ENCODE data around the gene EXOC3L4.
A peak's percentile ranks its signal among the peaks of the same experiment; 100 is the strongest.
"Not testable (repeated sequence)": the region's sequence is repeated elsewhere in the genome, so short reads cannot be mapped to it uniquely, and the experiment has no call there.

Gene EXOC3L4

DNA sequence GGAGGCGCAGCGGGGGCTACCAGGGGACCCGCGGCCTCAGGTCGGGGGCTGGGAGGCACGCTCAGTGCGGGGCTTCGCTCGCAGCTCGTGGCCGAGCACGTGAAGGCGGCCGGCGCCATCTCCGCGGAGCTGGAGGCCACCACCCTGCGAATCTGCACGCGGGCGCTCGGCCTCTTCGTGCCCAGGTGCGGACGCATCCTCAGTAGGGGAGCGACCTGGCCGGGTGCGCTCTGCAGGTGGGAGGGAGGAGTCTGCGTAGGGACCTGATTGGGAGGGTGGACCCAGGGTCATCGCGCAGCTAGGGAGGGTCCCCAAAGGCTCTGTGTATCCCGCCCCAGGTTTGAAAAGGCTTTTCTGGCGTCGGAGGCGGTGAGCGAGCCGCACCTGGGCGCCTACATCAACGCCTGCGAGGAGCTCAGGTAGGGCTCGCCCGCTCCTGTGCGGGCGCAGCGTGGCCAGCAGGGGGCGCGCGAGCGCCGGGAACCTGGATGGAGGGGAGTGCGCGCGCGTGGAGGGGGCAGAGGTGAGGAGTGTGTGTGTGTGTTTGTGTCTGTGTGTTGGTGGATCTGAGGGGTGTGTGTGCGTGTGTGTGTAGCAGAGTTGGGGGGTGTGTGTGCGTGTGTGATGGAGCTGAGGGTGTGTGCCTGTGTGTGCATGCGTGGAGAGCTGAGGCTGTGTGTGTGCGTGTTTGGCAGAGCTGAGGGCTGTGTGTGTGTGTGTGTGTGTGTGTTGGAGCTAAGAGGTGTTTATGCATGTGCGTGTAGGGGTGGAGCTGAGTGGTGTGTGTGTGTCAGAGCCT, 10.3 kb downstream of the EXOC3L4 start:
- FAIRE-seq (peak; percentile 59), DNase-seq (ENCODE audit: low spot score) (peak; percentile 64)

DNA sequence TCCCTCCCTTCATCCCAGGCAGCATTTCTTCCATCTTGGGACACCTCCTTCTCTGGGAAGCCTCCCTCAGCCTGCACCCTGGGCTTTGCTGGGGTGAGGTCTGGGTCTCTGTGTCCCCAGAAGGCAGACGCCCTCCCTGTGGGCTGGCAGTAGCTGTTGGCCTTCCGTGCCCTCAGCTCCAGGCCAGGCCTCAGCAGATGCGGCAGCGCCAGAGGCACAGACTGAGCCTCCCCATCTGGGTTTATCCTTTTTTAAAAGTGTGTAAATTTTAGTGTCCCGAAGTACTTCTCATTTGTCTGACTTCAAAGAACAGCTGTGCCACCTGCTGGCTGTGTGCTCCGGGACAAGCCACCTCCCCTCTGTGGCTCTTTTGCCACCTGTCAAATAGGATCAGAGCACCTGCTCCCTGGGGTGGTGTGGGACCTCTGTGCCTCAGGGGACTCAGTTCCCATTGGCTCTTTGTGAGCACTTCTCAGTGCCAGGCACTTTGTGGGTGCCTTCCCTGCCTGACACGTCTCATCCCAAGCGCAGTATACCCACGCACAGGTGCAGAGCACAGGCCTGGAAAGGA, 11.1 kb downstream of the EXOC3L4 start:
- FAIRE-seq (no peak), DNase-seq (ENCODE audit: low spot score) (no peak)

GRCh38 chr14:103107455-103107854, 12.9 kb downstream of the EXOC3L4 start:
- no peak for DNase-seq (ENCODE audit: low spot score)
- FAIRE-seq: no peak

GRCh38 chr14:103107941-103108748, 13.6 kb downstream of the EXOC3L4 start:
- FAIRE-seq (no peak), DNase-seq (ENCODE audit: low spot score) (no peak)

DNA sequence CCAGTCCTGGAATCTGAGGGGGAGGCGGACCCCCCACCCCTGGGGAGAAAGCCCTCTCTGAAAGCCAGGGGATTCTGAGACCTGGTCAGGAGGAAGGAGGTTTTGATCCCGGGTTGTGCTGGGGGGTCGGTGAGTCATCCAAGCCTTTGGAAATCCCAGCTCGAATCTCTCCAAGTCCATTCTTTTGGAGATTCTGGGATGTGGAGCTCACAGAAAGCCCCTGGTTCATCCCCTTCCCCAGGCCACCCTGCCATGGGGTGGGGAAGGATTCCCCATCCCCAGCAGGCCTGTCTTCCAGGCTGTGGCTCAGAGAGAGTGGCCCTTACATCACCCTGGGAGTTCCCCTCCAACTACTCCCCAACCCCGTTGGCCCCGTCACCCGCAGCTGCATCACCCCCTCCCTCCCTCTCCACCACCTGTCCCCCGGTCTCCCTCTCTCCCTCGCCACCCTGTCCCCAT, 14.3 kb downstream of the EXOC3L4 start:
- DNase-seq (ENCODE audit: low spot score) (peak; percentile 54), FAIRE-seq (no peak)

DNA sequence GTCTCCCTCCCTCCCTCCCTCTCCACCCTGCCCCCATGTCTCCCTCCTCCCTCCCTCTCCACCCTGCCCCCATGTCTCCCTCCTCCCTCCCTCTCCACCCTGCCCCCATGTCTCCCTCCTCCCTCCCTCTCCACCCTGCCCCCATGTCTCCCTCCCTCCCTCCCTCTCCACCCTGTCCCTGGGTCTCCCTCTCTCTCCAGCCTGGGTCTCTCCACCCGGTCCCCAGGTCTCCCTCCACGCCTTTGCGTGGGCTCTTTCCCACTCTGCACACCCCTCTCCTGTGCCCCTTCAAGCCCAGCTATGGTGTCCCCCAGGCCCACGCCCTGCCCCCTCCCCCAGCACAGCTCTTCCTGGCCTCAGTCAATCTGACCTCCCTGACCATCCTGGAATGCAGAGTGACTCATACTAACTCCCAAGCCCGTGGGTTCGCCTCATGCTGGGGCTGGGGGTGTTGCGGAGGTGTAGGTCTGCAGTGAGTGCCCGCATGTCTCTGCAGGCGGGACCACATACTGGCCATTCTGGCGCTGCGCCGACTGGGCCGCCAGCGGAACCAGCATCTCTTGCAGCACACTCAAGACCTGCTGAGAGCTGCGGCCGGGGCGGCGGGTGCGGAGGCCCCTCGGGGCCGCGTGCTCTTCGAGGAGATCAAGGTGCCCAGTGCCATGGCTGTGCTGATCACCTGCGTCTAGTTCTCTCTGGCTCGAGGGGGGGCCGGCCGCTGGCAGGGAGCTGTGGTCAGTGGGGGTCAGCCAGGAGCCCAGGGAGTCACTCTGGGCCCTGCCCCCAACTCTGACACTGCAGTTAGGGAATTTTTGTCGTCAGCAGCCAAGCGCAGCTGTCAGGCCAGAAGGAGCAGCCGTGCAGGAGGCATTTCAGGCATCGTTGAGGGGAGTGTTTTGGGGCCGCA, 15.3 kb downstream of the EXOC3L4 start:
- DNase-seq (ENCODE audit: low spot score) (peak; percentile 67), FAIRE-seq (peak; percentile 32)

GRCh38 chr14:103110681-103111231, 16.2 kb downstream of the EXOC3L4 start:
- no peak for DNase-seq (ENCODE audit: low spot score)

DNA sequence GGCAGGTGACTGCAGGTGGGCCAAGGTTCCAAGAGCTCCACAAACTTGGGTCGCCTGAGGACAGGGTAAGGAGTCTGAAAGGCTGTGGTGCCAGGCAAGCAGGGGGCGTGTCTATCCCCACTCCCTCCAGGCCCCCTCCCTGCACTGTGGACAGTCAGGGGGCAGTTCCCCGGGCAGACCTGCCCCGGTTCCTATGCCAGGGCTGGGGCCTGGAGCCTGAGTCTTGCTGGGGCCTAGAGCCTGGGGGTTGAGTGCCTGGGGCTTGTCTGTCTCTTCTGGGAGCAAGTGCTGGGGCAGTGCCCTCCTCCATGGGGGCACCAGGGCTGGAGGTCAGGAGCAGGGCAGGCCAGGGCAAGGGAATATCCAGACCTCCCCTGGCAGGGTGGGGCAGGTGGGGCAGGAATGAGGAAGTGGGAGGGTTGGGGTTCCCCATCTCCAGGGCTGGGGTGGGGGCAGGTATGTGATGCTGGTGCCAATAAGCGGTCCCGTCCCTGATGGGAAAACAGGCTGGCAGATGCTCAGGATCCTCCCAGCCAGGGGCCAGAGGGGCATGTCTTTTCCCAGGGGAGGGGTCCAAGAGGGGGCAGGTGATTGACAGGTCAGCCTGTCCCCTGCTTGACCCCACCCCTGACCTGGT, 16.8 kb downstream of the EXOC3L4 start:
- FAIRE-seq: no peak
- DNase-seq (ENCODE audit: low spot score): no peak

More at GRCh38 chr14:103110681-103111231, 16.2 kb downstream of the EXOC3L4 start:
- no peak for FAIRE-seq

GRCh38 chr14:103112400-103113243, 18.1 kb downstream of the EXOC3L4 start:
- no peak for DNase-seq (ENCODE audit: low spot score)
- no peak for FAIRE-seq

DNA sequence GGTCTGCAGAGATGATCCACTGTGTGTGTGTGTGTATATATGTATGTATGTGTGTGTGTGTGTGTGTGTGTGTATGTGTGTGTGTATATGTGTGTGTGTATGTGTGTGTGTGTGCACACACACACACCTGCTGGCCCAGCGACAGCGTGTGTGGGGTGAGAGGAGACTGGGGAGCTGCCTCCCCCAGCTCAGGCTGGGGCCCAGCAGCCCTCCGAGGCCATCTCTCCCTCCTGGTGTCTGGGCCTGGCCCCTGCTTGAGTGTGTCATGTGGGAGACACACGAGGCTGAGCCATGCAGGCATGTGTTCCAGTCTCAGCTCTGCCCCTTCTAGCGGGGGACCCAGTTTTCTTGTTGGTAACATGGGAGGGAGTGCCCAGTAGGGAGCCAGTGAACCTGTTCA, 18.8 kb downstream of the EXOC3L4 start:
- no peak for FAIRE-seq
- no peak for DNase-seq (ENCODE audit: low spot score)

GRCh38 chr14:103113774-103114173, 19.2 kb downstream of the EXOC3L4 start:
- DNase-seq (ENCODE audit: low spot score) (no peak), FAIRE-seq (no peak)

GRCh38 chr14:103115086-103115679, 20.7 kb downstream of the EXOC3L4 start:
- DNase-seq (ENCODE audit: low spot score); FAIRE-seq: not testable (repeated sequence)

- DNase-seq (ENCODE audit: low spot score) (no peak), FAIRE-seq (no peak)
These were observed 21.5 kb downstream of the EXOC3L4 start for GRCh38 chr14:103115845-103116572.

- DNase-seq (ENCODE audit: low spot score) (peak; percentile 47), FAIRE-seq (no peak)
These were observed 22.1 kb downstream of the EXOC3L4 start for GRCh38 chr14:103116636-103117035.

GRCh38 chr14:103117499-103117898, 23.0 kb downstream of the EXOC3L4 start:
- not testable (repeated sequence) for FAIRE-seq; DNase-seq (ENCODE audit: low spot score)

DNA sequence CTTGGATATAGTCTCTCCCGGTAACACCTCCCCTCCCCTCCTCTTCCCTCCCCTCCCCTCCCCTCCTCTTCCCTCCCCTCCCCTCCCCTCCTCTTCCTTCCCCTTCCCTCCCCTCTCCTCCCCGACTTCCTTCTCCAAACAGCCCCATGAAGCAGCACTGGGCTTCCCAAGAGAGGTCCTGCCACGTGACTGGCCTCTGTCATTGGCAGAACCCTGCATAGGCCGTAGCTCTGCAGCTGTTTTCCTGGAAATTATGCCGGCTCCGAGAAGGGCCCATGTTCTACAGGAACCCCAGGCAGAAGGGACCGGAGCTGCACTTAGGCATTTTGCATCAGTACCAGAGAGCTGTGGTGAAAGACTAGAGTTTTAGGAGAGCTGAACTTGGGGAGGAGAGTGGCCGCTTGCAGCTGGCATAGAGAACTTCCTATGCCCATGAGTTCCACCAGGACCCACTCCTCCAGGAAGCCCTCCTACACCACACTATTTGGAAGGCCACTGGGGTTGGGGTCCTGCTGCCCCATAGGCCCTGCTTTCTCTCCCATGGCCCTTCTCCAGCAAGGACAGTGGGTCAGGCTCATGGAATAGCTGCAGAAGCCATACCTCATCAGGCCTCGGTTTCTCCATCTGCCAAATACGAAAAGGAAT, 23.6 kb downstream of the EXOC3L4 start:
- no peak for FAIRE-seq
- DNase-seq (ENCODE audit: low spot score): no peak

DNA sequence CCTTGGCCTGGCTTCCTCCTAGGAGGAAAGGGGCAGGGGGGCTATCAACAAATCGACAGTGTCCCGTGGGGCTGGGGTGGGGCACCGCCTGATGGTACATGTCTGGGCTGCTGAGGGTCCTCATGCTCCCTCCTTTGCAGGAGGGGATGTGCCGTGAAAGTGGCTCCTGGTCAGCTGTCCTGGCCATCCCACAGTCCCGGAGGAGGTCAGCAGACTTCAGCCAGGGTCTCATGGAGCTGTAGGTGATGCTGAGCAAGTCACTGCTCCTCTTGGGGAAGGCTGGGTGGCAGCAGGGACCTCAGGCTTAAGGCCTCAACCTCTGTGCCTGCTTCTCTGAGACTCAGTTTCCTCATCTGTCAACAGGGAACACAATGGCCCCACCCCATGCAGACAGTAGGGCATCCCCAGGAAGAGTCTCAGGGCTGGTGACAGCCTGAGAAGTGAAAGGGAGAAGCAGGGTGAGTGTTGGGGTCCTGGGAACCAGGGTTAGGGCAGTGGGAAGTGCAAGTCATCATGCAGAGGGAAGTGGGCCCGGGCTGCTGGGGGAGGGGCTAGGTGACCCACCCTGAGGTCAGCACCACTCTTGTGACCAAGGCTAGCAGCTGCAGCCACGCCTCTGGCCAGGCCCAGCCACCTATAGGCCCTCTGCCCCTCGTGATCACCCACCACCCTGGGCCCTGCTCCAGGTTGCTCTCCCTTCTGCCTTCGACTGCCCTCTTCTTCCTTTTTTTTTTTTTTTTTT, 24.3 kb downstream of the EXOC3L4 start:
- DNase-seq (ENCODE audit: low spot score) (no peak), FAIRE-seq (no peak)
